ENCODE results near the gene ZFYVE28. TPM values are rescaled to one million over a fixed set of nuclear protein-coding genes. Genes with fewer than 3 reads are reported as not detected.

The ZFYVE28 gene
- total RNA-seq, 6 donors from 2014 or later, result 10.8 to 51.3 (median 15.2) TPM

DNA sequence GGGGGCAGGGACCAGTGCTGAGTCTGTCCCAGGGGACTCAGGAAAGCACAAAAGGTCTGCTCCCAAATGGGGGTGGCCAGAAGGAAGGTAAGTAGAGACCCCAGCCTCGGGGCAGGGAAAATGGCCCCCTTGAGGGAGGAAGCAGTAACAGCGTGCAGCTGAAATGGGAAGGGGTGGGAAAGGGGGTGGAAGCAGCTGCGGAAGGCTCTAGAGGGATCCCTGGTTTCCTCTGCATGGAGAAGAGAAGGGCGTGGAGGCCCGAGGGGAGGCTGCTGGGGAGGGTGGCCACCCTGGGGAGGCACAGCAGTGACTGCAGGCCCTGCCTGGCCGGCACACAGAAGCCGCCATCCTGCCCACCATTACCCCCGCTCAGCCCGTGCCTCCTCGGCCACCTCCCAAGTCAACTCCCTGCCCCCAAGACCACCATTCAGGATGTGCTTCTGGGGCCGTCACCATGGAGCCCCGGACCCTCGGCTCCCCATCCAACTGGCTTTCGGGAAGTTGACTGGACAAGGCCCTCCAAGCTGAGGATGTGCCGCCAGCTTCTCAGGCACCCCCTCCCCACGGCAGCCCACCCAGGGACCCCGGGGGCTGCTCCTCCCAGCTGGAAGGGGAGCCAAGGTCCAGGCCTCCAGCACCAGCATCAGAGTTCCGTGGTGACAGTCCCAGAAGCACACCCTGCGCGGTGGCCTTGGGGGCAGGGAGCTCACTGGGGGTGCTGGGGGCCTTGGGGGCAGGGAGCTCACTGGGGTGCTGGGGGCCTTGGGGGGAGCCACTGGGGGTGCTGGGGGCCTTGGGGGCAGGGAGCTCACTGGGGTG, 23.9 kb upstream of the ZFYVE28 start:
- no peak overlapping the region for H3K27ac ChIP-seq
- H3K4me1 ChIP-seq, result no peaks in the 10 kb centered on the region
- WGBS, 2 donors, result 72 to 85% methylated on average over 9 to 16 of the region's 20 CpGs
- no peaks in the 10 kb centered on the region for H3K36me3 ChIP-seq
- no peak for ATAC-seq (ENCODE audit: low FRiP score in 2 of 2)
- H3K4me3 ChIP-seq, result no peak overlapping the region
- TF ChIP-seq POLR2A (IDR thresholded peaks at IDR 0.05) (no peak), EP300 (IDR thresholded peaks at IDR 0.05) (no peak), POLR2AphosphoS5 (IDR thresholded peaks at IDR 0.05) (no peak)
- TF ChIP-seq, protein P1, sequence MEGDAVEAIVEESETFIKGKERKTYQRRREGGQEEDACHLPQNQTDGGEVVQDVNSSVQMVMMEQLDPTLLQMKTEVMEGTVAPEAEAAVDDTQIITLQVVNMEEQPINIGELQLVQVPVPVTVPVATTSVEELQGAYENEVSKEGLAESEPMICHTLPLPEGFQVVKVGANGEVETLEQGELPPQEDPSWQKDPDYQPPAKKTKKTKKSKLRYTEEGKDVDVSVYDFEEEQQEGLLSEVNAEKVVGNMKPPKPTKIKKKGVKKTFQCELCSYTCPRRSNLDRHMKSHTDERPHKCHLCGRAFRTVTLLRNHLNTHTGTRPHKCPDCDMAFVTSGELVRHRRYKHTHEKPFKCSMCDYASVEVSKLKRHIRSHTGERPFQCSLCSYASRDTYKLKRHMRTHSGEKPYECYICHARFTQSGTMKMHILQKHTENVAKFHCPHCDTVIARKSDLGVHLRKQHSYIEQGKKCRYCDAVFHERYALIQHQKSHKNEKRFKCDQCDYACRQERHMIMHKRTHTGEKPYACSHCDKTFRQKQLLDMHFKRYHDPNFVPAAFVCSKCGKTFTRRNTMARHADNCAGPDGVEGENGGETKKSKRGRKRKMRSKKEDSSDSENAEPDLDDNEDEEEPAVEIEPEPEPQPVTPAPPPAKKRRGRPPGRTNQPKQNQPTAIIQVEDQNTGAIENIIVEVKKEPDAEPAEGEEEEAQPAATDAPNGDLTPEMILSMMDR (IDR thresholded peaks at IDR 0.05), result no peak
- H3K27me3 ChIP-seq, result no peaks in the 10 kb centered on the region
- H3K9me3 ChIP-seq, result no peaks in the 10 kb centered on the region
- DNase-seq, result peak in 1 of 2 donors; percentile 62

GRCh38 chr4:2441393-2442174, 23.1 kb upstream of the ZFYVE28 start:
- Histone ChIP-seq H3K9me3 (no peaks in the 10 kb centered on the region), H3K27ac (no peak overlapping the region), H3K4me3 (no peak overlapping the region), H3K27me3 (no peaks in the 10 kb centered on the region), H3K4me1 (no peaks in the 10 kb centered on the region), H3K36me3 (no peaks in the 10 kb centered on the region)
- TF ChIP-seq POLR2AphosphoS5 (IDR thresholded peaks at IDR 0.05), result no peak
- TF ChIP-seq, protein P1 (IDR thresholded peaks at IDR 0.05), result peak; percentile 64 to 87 (median 78)
- 54 to 66% methylated on average over 8 to 10 of the region's 14 CpGs for WGBS, 2 donors
- peak; percentile 44 to 66 for ATAC-seq (ENCODE audit: low FRiP score in 2 of 2)
- peak; percentile 57 to 65 for DNase-seq

DNA sequence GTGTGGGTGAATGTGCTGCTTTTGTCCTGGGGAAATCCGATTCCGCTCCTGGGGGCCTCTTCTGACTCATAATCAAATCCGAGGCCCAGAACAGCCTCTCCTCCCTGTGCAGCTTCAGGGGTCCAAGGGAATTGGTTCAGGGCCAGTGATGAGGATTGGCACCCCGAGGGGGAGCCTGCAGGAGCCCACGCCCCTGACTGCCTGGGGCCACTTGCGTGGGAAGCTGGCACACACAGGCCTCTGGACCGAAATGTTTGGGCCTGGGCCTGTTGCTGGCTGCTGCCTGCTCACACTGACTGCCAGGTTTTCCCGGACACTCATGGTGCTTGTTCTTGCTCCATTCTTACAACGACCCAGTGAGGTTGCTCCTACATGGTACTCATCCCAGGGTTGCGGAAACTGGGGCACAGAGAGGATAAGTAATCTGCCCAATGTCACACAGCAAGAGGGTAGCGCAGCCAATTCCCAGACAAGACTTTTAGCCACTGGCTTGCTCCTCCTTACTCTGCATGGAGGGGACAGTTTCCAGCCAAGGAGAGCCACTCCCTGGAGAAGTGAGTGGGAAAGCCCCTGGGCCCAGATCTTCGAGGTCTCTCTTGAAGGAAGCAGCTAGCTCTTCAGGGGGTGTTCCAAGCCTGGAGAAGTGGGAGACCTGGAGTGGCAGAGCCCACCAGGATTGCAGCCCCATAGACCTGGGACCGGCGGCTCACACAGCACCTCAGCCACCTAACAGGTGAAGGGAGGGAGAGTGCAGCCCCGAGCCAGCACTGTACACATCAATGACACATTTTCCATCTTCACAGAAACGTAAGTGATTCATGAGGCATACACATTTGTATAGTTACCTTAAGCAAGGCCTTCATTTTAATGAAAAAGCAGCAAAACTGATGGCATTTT, 20.6 kb upstream of the ZFYVE28 start:
- no peak overlapping the region for H3K27ac ChIP-seq
- H3K27me3 ChIP-seq, result no peaks in the 10 kb centered on the region
- TF ChIP-seq EP300 (IDR thresholded peaks at IDR 0.05) (no peak), POLR2A (IDR thresholded peaks at IDR 0.05) (no peak), POLR2AphosphoS5 (IDR thresholded peaks at IDR 0.05) (no peak)
- TF ChIP-seq, protein P1 (IDR thresholded peaks at IDR 0.05), result no peak
- no peaks in the 10 kb centered on the region for H3K36me3 ChIP-seq
- no peak overlapping the region for H3K4me3 ChIP-seq
- H3K9me3 ChIP-seq, result no peaks in the 10 kb centered on the region
- DNase-seq, result no peak
- no peaks in the 10 kb centered on the region for H3K4me1 ChIP-seq
- ATAC-seq (ENCODE audit: low FRiP score in 2 of 2), result no peak
- 86 to 93% methylated on average over 10 to 16 of the region's 16 CpGs for WGBS, 2 donors

DNA sequence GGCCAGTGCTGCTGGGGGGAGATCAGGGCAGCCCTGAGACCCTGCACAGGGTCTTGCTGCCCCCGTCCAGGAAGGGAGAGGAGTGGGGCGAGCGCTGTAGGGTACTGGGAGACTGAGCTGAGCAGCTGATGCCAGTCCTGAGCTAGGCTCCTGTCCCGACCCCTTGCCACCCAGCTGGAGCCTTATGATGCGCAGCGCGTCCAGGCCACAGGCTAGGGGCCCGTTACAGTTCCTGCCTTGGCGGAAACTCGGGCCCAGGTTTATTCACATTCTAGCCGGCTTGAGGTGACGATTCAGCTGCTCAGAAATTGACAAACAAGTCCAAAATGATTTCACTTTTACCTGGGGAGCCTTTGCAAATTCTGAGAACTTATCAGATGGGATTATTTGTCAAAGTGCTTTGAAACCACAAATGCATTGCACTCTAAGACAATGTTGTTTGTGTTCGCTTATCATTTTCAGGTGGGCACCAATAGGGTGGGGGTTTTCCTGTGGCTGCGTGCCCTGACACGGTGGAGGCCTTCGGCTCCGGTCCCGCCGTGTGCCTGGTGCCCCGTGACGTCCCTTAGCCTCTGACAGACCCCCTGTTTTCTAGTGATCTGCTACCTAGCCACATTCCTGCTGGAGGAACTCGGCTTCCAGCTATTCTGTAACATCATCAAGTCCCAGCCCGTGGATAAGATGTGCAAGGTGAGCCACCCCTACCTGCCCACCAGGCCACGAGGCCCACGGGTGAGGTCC, 19.2 kb upstream of the ZFYVE28 start:
- H3K4me1 ChIP-seq, result no peaks in the 10 kb centered on the region
- no peak for DNase-seq
- no peaks in the 10 kb centered on the region for H3K36me3 ChIP-seq
- WGBS, 2 donors, result 81 to 83% methylated on average over 14 to 25 of the region's 25 CpGs
- no peaks in the 10 kb centered on the region for H3K27me3 ChIP-seq
- H3K9me3 ChIP-seq, result no peaks in the 10 kb centered on the region
- H3K27ac ChIP-seq, result no peak overlapping the region
- TF ChIP-seq EP300 (IDR thresholded peaks at IDR 0.05), result no peak
- TF ChIP-seq, protein P1 (IDR thresholded peaks at IDR 0.05), result no peak
- TF ChIP-seq POLR2AphosphoS5 (IDR thresholded peaks at IDR 0.05), result no peak
- TF ChIP-seq POLR2A (IDR thresholded peaks at IDR 0.05), result no peak
- no peak for ATAC-seq (ENCODE audit: low FRiP score in 2 of 2)
- H3K4me3 ChIP-seq, result no peak overlapping the region
